Left cardiac atrium (tissue), 4 donors: ENCODE data around the gene PRICKLE2. TPM values are rescaled to one million over a fixed set of nuclear protein-coding genes. Genes with fewer than 3 reads are reported as not detected.
"Not testable (repeated sequence)": the region's sequence is repeated elsewhere in the genome, so short reads cannot be mapped to it uniquely, and the experiment has no call there.

Experiments
- ATAC-seq, 2 donors: fragments of 200-7000 bp; cut with Tn5 transposase; one replicate each; pipeline ENCODE4 v1.9.1; 2020; ENCODE audit warnings: mild to moderate bottlenecking in 2 of 2, moderate library complexity in 2 of 2
- DNase-seq: peaks from one replicate; pipeline ENCODE4 v3.0.0-alpha.2; 2020
- intact Hi-C, 2 donors: fragments of 100-400 bp; cut with DNase I; formaldehyde crosslinking; loops; one replicate each; pipeline versions ENCODE4 v1.14.1 to v1.15.1; 2022 to 2023
- total RNA-seq, 2 donors: library from RNA; stranded (reverse); fragmentation: NEBNext Ultra II Directional; extraction: Animal tissue kit (Norgen Biotek cat#: 25700); gene quantifications; one replicate each; pipeline ENCODE4 v1.2.1, GENCODE V29; 2021
- donor health status: DM: no; HTN: yes; CAD: no.
- donor health status: DM: no; HTN: yes; CAD: no; lungs with severe emphysema.
- donor health status: DM: yes; HTN: yes; CAD: no.
- donor health status: Dilated cardiomyopathy.

PRICKLE2 gene
- total RNA-seq, 2 donors from 2014 or later, result 21.0 to 21.9 TPM

DNA sequence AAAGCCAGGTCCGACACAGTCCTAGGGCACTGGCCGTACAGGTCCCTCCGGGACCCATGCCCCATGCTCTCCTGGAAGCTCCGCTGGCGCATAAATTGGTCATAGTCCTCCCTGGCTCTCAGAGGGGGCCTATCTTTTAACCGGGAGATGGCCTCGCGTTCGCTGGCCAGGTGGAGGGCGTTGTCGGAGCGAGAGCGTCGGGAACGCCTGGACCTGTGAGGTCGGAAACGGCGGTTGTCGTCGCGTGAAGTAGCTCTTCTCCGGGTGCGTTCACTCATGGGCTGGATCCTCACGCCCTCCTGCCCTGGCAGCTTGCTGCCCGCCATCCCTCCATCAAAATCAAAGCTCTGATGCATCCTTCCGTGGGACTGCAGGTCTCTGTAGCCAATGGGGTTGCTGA lies 126.0 kb downstream of the PRICKLE2 start:
- DNase-seq (no peak), ATAC-seq (no peak)
- intact Hi-C loops, result no loop called here

DNA sequence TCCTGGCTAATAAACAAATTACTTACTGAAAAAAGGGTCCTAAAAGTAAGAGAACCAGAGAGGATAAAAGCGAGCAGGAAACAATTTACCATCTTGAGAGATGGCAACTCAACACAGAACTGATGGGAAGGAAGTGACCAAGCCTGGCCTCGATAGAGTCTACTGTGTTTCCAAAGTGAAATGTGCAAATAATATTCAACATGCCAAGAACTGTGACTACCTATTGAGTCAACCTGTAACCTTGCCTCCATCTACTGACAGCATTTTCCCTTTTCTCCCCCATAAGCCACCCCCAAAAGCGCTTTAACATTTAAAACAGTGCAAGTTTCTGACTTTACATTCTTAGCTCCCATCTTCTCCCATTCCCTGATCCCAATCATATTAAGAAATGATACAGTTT lies 126.6 kb downstream of the PRICKLE2 start:
- no peak for ATAC-seq
- no peak for DNase-seq
- intact Hi-C loops, result no loop called here

DNA sequence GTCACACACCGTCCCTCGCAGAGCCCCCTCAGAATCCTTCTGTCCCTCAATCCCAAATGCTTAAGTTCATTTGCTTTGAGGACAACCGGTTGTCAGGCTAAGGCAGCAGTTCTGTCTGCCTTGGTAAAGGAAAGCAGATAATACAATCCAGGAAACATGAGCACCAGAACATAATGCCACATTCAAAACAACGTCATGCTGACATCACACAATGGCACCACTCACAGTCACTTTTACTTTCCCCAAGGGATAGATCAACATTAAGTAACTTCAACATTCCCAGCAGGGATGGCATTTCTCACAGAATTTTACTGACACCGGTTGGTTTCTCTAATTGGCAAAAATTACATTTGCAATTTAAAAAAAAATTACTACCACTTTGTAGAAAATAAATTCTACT lies 127.3 kb downstream of the PRICKLE2 start:
- ATAC-seq (no peak), DNase-seq (no peak)
- intact Hi-C loops, result no loop called here

DNA sequence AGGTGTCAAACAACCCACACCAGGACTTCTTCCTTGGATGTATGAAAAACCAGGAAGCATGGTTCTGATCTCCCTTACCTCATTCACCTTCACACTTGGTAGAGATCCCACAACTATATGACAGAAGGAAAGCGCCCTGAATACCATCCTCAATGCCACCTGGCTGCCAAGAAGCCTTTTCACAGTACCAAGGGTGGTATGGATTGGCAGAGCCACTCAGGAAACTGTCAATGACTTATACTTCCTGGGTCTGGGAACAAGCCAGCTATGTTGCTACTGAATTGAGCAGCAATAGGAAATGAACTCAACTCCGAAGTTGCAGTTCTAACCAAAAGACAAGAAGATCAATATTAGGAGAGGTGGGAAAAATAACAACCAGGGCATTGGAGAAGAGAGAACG lies 129.5 kb downstream of the PRICKLE2 start:
- DNase-seq (no peak), ATAC-seq (no peak)
- intact Hi-C loops, result no loop called here

GRCh38 chr3:64094713-64095079 lies 130.6 kb downstream of the PRICKLE2 start:
- intact Hi-C loops, result no loop called here
- ATAC-seq (no peak), DNase-seq (no peak)

DNA sequence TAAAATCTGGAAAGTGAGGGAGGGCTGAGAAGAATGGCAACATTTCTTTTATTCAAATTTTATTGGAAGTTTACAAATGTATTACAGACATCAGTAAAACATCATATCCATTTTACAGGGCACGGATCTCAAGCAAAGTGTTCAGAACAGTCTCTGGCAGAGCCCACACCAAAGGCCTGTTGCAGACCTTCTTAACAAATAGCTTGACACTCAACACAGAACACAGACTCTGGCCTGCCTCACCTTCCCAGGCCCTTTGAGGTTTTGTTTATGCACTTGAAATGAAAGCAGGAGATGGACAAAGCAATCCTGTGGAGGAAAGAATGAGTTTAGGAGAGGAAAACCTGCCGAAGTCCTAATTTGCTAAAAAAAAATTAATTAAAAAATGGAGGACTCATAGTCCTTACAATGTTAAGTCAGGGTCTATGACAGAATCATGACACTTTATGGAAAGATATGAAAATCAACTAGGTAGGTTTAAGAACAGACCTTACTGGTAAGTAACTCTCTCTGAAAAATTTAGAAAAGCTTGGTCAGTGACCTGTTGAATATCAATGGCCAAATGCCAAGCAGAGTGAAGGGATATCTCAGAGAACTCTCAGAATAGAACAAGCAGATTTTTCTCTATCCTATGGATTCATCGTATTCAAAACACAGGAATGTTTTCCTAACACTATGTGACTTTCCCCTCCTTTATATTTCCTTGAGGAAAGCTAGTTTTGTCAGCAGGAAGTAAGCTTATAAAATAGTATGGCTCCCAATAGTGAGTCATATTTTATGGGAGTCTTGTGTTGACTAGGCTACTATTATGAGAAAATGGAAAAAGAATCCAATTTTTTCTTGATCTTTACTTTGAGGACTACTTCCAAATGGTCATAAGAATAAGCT lies 131.2 kb downstream of the PRICKLE2 start:
- DNase-seq (no peak), ATAC-seq (no peak)
- intact Hi-C loops, result no loop called here

- ATAC-seq (no peak), DNase-seq (no peak)
- intact Hi-C loops, result no loop called here
Measured at GRCh38 chr3:64093211-64093610, 132.1 kb downstream of the PRICKLE2 start.

GRCh38 chr3:64091501-64091900 lies 133.8 kb downstream of the PRICKLE2 start:
- intact Hi-C loops, result no loop called here
- DNase-seq, result no peak
- ATAC-seq, result no peak

GRCh38 chr3:64089386-64089785 lies 135.9 kb downstream of the PRICKLE2 start:
- ATAC-seq, DNase-seq, intact Hi-C loops: not testable (repeated sequence)

DNA sequence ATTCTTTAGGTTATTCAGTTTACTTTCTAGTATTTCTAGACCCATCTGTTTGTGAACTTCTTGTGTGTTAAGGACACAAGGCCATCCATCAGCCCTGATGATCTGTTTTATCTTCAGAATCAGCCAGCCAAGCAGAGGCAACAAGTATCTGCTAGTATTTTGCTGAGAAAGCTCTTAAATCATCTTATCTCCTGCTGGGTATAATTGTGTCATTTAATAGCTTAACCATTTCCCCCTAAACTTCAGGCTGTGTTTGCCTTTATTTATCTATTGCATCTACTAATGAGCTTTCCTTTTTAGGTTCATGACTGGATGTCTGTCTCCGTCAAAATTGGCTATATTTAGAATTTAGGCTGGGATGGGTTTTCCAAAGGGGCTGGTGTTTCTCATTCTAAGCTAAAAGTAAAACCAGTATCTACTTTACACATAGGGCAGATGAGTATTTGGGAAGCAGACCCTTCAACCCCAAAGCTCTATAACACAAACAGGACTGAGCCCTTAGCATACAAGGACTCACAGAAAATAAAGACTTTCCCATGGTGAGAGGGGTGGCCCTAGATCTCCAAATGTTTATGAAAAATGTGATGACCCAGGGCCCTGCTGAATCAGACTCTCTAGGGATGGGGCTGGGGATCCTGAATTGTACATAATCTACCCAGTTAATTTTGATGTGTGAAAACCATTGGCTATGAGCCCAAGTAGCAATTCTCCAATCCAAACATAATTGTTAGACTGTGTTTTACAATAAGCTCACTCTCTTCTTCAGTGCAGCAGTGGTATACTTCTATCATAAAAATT lies 136.7 kb downstream of the PRICKLE2 start:
- intact Hi-C loops, result no loop called here
- DNase-seq, result no peak
- ATAC-seq, result peak in 1 of 2 donors; percentile 32

- intact Hi-C loops, result no loop called here
- ATAC-seq, result no peak
Measured at GRCh38 chr3:64086479-64087252, 138.6 kb downstream of the PRICKLE2 start.

DNA sequence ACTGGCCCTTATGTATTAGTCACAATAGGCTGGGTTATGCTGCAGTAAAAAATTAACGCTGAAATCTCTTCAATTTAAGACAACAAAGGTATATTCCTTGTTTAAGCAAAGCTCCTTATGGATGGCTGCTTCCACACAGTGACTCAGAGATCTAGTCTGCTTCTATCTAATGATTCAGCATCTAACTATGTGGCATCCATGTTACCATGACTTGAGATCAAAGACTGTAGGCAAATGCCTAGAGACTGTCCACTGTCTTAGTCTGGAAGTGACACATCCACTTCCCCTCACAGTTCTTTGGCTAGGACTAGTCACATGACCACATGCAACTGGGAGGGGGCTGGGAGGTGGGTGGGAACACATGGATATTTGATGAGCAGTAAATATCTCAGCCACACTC lies 140.6 kb downstream of the PRICKLE2 start:
- no peak for DNase-seq
- intact Hi-C loops, result no loop called here
- ATAC-seq, result no peak

More at GRCh38 chr3:64086479-64087252, 138.6 kb downstream of the PRICKLE2 start:
- DNase-seq, result no peak

DNA sequence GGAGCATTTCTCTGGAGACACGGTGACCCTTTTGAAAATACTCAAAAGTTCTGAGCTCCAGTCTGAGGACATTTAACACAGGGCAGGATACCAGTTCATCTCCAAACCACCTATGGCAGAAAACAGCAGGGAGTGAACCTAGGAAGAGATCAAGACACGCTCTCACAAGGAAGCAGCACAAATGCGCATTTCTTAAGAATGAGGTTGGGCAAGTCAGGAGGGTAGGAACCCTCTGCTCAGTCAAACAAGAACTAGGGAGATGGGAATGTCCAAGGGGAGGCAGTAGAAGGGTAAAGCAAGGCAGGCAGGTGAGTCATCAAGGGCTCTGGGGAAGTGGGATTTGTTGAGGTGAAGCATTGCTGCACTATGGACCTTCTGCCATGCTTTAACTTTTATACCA lies 141.7 kb downstream of the PRICKLE2 start:
- DNase-seq (no peak), ATAC-seq (no peak)
- intact Hi-C loops, result no loop called here

- intact Hi-C loops, result no loop called here
- ATAC-seq (no peak), DNase-seq (no peak)
Measured at GRCh38 chr3:64082961-64083541, 142.2 kb downstream of the PRICKLE2 start.

DNA sequence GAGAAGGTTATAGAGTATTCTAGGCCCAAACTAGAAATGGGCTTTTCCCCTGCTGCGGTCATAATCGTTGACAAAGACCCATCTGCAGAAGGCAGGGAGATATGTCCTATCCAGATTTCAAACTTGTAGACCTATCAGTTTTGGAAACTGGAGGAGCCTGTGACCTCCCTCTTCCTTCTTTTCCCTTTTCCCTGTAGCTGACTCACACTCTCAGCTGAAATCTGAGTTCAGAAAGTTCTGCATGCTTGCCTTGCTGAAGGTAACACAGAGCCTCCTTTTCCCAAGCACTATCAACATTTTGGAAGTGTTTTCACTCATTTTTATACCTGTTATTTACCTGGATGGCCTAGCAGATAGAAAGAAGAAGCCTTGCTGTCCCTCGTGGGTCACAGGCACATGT lies 142.9 kb downstream of the PRICKLE2 start:
- intact Hi-C loops, result no loop called here
- ATAC-seq, result no peak
- no peak for DNase-seq

DNA sequence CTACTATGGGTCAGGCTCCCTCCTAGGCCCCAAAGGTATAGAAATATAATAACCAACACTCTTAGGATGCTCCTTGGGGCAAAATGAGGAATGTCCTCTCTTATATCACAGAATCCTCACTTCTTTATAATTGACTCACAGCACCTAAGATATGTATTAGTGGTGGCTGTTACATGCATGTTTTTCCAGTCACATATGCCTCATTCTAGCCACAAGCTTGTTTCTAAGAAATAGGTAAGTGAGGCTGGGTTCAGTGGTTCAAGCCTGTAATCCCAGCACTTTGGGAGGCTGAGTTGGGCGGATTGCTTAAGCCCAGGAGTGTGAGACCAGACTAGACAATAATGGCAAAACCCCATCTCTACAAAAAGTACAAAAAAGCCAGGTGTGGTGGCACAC lies 144.0 kb downstream of the PRICKLE2 start:
- DNase-seq (no peak), ATAC-seq (no peak)
- intact Hi-C loops, result no loop called here

GRCh38 chr3:64080616-64081234 lies 144.5 kb downstream of the PRICKLE2 start:
- no peak for DNase-seq
- ATAC-seq, result no peak

DNA sequence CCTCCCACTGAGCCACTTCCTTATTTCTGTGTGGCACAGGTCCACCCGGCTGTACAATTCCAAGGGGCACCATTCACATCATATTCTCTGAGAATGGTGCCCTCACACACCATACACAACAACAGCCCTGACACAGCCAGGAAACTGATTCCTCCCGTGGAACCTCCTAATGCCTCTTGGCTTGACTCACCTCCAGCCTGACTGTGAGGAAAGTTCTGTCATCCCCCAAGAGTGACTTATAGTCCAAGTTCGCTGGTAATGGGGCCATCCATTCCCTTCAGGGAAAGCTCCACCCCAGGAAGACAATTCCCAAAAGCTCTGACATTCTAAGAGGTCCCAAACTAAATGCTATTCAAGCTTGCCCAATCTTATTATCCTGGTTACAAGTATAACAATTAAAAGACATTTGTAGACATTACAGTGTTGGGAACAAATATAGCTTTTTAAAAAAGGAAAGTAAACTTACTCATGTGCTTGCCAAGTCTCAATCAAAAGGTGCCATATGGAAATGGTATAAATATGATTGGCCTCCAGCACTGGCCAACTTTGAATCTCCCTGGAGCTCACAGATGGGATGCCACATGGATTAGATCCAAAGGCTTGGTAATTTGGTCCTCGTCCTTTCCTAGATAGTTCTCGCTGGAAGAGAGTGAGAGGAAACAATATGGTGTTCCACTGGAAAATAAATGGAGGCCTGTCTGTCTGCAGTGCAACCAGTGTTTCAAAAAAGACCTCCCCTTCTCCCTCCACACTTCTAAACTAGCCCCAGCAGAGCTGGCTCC lies 145.7 kb downstream of the PRICKLE2 start:
- intact Hi-C loops, result no loop called here
- no peak for DNase-seq
- ATAC-seq, result no peak

More at GRCh38 chr3:64080616-64081234, 144.5 kb downstream of the PRICKLE2 start:
- intact Hi-C loops, result no loop called here
